H9 (cell line): ENCODE data around the gene TUNAR. TPM values are rescaled to one million over a fixed set of nuclear protein-coding genes. Genes with fewer than 3 reads are reported as not detected.
A peak's percentile ranks its signal among the peaks of the same experiment; 100 is the strongest.
"Not testable (repeated sequence)": the region's sequence is repeated elsewhere in the genome, so short reads cannot be mapped to it uniquely, and the experiment has no call there.

Source experiments
- DNase-seq: peaks from one replicate; pipeline ENCODE4 v3.0.0-alpha.2; 2017
- H2AFZ ChIP-seq: one replicate; pipeline ENCODE4 v1.6.1; 2013; ENCODE audit warnings: mild to moderate bottlenecking, low read length, control low read depth, moderate library complexity
- H2AK5ac ChIP-seq: 2 replicates; pipeline ENCODE4 v1.6.1; 2013; ENCODE audit warnings: low read length, control low read depth, mixed read lengths; ENCODE audit not compliant: insufficient read length
- H2BK120ac ChIP-seq: one replicate; pipeline ENCODE4 v1.6.1; 2013; ENCODE audit warnings: low read depth, mild to moderate bottlenecking, low read length, control low read depth, inconsistent platforms; ENCODE audit not compliant: poor library complexity, severe bottlenecking
- H2BK12ac ChIP-seq: 2 replicates; pipeline ENCODE4 v1.6.1; 2013; ENCODE audit warnings: low read length, control low read depth, mixed read lengths, low read depth; ENCODE audit not compliant: insufficient read length
- H2BK15ac ChIP-seq: 2 replicates; pipeline ENCODE4 v1.6.1; 2013; ENCODE audit warnings: low read depth, low read length, control low read depth
- H2BK20ac ChIP-seq: one replicate; pipeline ENCODE4 v1.6.1; 2013; ENCODE audit warnings: low read depth, mild to moderate bottlenecking, low read length, control low read depth, inconsistent platforms; ENCODE audit not compliant: poor library complexity, severe bottlenecking
- H2BK5ac ChIP-seq: 2 replicates; pipeline ENCODE4 v1.6.1; 2013; ENCODE audit warnings: low read length, control low read depth, mixed read lengths; ENCODE audit not compliant: insufficient read length
- H3K14ac ChIP-seq: 2 replicates; pipeline ENCODE4 v1.6.1; 2013; ENCODE audit warnings: low read length, control low read depth; ENCODE audit not compliant: insufficient read depth
- H3K18ac ChIP-seq: 2 replicates; pipeline ENCODE4 v1.6.1; 2013; ENCODE audit warnings: low read depth, mild to moderate bottlenecking, mixed read lengths, low read length, control low read depth; ENCODE audit not compliant: insufficient read length
- H3K23ac ChIP-seq: 2 replicates; pipeline ENCODE4 v1.6.1; 2013; ENCODE audit warnings: low read length, control low read depth, mixed read lengths, low read depth; ENCODE audit not compliant: insufficient read length
- H3K23me2 ChIP-seq: 2 replicates; pipeline ENCODE4 v1.6.1; 2013; ENCODE audit warnings: low read depth, mild to moderate bottlenecking, mixed read lengths, low read length, control low read depth; ENCODE audit not compliant: insufficient read length, poor library complexity, severe bottlenecking
- H3K27ac ChIP-seq: 2 replicates; pipeline ENCODE4 v1.5.1; 2013; ENCODE audit warnings: low read length, control low read depth, mixed read lengths, low read depth; ENCODE audit not compliant: insufficient read length
- H3K27me3 ChIP-seq: 2 replicates; pipeline ENCODE4 v1.6.1; 2013; ENCODE audit warnings: low read length, control low read depth, inconsistent platforms; ENCODE audit not compliant: insufficient read depth
- H3K4ac ChIP-seq: 2 replicates; pipeline ENCODE4 v1.6.1; 2013; ENCODE audit warnings: low read depth, mild to moderate bottlenecking, control low read depth, inconsistent platforms, low read length, moderate library complexity
- H3K4me1 ChIP-seq: 2 replicates; pipeline ENCODE4 v1.6.1; 2013; ENCODE audit warnings: low read length, control low read depth, inconsistent platforms; ENCODE audit not compliant: insufficient read depth
- H3K4me2 ChIP-seq: 2 replicates; pipeline ENCODE4 v1.6.1; 2013; ENCODE audit warnings: low read length, control low read depth, mixed read lengths; ENCODE audit not compliant: insufficient read length, insufficient read depth
- H3K56ac ChIP-seq: 2 replicates; pipeline ENCODE4 v1.6.1; 2013; ENCODE audit warnings: low read depth, mild to moderate bottlenecking, mixed read lengths, low read length, control low read depth; ENCODE audit not compliant: insufficient read length
- H3K79me1 ChIP-seq: 2 replicates; pipeline ENCODE4 v1.6.1; 2013; ENCODE audit warnings: low read depth, mild to moderate bottlenecking, moderate library complexity, low read length, control low read depth, inconsistent platforms; ENCODE audit not compliant: insufficient read depth, poor library complexity, severe bottlenecking
- H3K79me2 ChIP-seq: 2 replicates; pipeline ENCODE4 v1.6.1; 2013; ENCODE audit warnings: low read length, control low read depth, inconsistent platforms; ENCODE audit not compliant: insufficient read depth
- H3K9ac ChIP-seq: 2 replicates; pipeline ENCODE4 v1.6.1; 2013; ENCODE audit warnings: low read length, control low read depth, mixed read lengths; ENCODE audit not compliant: insufficient read length; ENCODE audit errors: extremely low read depth
- H3K9me3 ChIP-seq: one replicate; pipeline ENCODE4 v1.6.1; 2013; ENCODE audit warnings: low read depth, low read length, inconsistent platforms; ENCODE audit not compliant: control insufficient read depth
- H3T11ph ChIP-seq: one replicate; pipeline ENCODE4 v1.6.1; 2013; ENCODE audit warnings: mild to moderate bottlenecking, low read length, control low read depth, inconsistent platforms
- H4K20me1 ChIP-seq: one replicate; pipeline ENCODE4 v1.6.1; 2013; ENCODE audit not compliant: control insufficient read depth, insufficient read length, insufficient read depth
- H4K5ac ChIP-seq: 2 replicates; pipeline ENCODE4 v1.6.1; 2013; ENCODE audit warnings: low read depth, mild to moderate bottlenecking, mixed read lengths, low read length, control low read depth; ENCODE audit not compliant: insufficient read length
- H4K8ac ChIP-seq: replicated peaks from 2 replicates; pipeline ENCODE4 v1.6.1; 2013; ENCODE audit warnings: low read length, control low read depth, mixed read lengths, low read depth; ENCODE audit not compliant: insufficient read length
- H4K91ac ChIP-seq: 2 replicates; pipeline ENCODE4 v1.6.1; 2013; ENCODE audit warnings: low read depth, mild to moderate bottlenecking, moderate library complexity, mixed read lengths, low read length, control low read depth; ENCODE audit not compliant: insufficient read length
- H3K27ac Mint-ChIP-seq, 3 experiments: 2 replicates in 2 of 3; 3 replicates in 1 of 3; pipeline ENCODE4 v1.8.0; 2020 to 2021; ENCODE audit warnings: mixed read lengths in 3 of 3, mild to moderate bottlenecking in 1 of 3, moderate library complexity in 1 of 3
- H3K27me3 Mint-ChIP-seq: 2 replicates; pipeline ENCODE4 v1.8.0; 2021; ENCODE audit warnings: low read depth, mild to moderate bottlenecking, moderate library complexity, mixed read lengths
- H3K36me3 Mint-ChIP-seq, 3 experiments: 2 replicates in 2 of 3; 3 replicates in 1 of 3; pipeline ENCODE4 v1.8.0; 2020 to 2021; ENCODE audit warnings: low read depth in 3 of 3, mixed read lengths in 3 of 3; ENCODE audit not compliant: insufficient read depth in 1 of 3
- H3K4me1 Mint-ChIP-seq, 2 experiments: 2 replicates each; pipeline ENCODE4 v1.8.0; 2020; ENCODE audit warnings: mixed read lengths in 2 of 2
- H3K4me3 Mint-ChIP-seq, 2 experiments: 2 replicates in 1 of 2; 3 replicates in 1 of 2; pipeline ENCODE4 v1.8.0; 2020 to 2021; ENCODE audit warnings: mild to moderate bottlenecking in 2 of 2, mixed read lengths in 2 of 2, moderate library complexity in 1 of 2
- H3K9me3 Mint-ChIP-seq, 2 experiments: 2 replicates in 1 of 2; 3 replicates in 1 of 2; pipeline ENCODE4 v1.8.0; 2020; ENCODE audit warnings: mild to moderate bottlenecking in 2 of 2, mixed read lengths in 2 of 2, moderate library complexity in 1 of 2
- WGBS: extraction: QIAGEN DNeasy Blood & Tissue Kit; methylation state at CpG from one replicate; pipeline ENCODE4 v1.1.7; 2013; ENCODE audit warnings: missing lambda C conversion rate, low lambda C conversion rate, mixed read lengths; ENCODE audit not compliant: insufficient read length; ENCODE audit errors: extremely low coverage; 5-methylcytosine and 5-hydroxymethylcytosine counted together
- total RNA-seq: library from RNA; stranded (reverse); gene quantifications from 2 replicates; pipeline ENCODE4 v1.2.1, GENCODE V29; 2021
- TF ChIP-seq, protein P1 (sequence below): fragments of 200-600 bp; sonication (generic); conservative IDR thresholded peaks from 3 replicates; pipeline ENCODE4 v1.8.0; 2021; ENCODE audit warnings: antibody characterized with exemption, mild to moderate bottlenecking

The TUNAR gene
- total RNA-seq, 1 experiment from 2014 or later: 26.2 TPM

DNA sequence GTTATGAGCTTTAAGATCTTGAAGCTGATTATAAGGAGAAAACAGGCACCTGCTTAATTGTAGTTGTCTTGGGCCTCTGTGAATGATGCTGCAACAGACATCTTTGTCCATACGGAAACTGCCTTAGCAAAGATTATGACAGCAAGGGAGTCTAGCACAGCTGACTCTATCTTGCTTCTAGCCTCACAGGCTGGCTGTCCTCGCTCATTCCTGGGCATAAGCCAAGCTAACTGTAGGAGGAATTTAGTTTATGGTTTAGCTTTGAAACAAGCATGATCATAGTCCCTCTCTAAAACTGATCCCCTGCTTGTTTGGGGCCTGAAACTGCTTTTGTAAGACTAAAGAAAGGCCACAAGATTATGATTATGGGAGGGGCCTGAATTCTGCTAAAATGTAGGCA, 88.3 kb downstream of the TUNAR start:
- Histone ChIP-seq H2BK20ac (no peak overlapping the region), H3K4me2 (no peak overlapping the region), H3T11ph (no peak overlapping the region), H2BK12ac (no peak overlapping the region), H3K9ac (no peak overlapping the region), H4K5ac (no peak overlapping the region), H3K27me3 (no peaks in the 10 kb centered on the region), H3K79me1 (no peaks in the 10 kb centered on the region), H3K4me1 (no peaks in the 10 kb centered on the region; the same call in 1 of the 2 replicates), H3K23ac (no peak overlapping the region), H4K8ac (no peak overlapping the region), H2BK120ac (no peak overlapping the region), H2AK5ac (no peak overlapping the region), H2BK5ac (no peak overlapping the region), H2AFZ (no peak overlapping the region), H4K20me1 (no peaks in the 10 kb centered on the region), H3K56ac (no peak overlapping the region), H3K18ac (peak overlapping the region; percentile 14), H3K4ac (no peak overlapping the region), H3K14ac (no peak overlapping the region), H3K9me3 (peaks cover 9% of the 10 kb centered on the region), H3K27ac (no peak overlapping the region), H2BK15ac (no peak overlapping the region), H4K91ac (no peak overlapping the region), H3K23me2 (no peaks in the 10 kb centered on the region), H3K79me2 (no peaks in the 10 kb centered on the region)
- Mint-ChIP-seq H3K36me3 (peaks cover 7 to 15% (median 8%) of the 10 kb centered on the region in 3 experiments), H3K27me3 (no peaks in the 10 kb centered on the region), H3K27ac (no peak overlapping the region), H3K9me3 (peaks cover 9 to 14% of the 10 kb centered on the region in 2 experiments), H3K4me1 (peaks cover 27 to 45% of the 10 kb centered on the region in 2 experiments), H3K4me3 (no peak overlapping the region)
- no CpG with 5 or more reads among the region's 2 CpGs for WGBS
- TF ChIP-seq, protein P1, sequence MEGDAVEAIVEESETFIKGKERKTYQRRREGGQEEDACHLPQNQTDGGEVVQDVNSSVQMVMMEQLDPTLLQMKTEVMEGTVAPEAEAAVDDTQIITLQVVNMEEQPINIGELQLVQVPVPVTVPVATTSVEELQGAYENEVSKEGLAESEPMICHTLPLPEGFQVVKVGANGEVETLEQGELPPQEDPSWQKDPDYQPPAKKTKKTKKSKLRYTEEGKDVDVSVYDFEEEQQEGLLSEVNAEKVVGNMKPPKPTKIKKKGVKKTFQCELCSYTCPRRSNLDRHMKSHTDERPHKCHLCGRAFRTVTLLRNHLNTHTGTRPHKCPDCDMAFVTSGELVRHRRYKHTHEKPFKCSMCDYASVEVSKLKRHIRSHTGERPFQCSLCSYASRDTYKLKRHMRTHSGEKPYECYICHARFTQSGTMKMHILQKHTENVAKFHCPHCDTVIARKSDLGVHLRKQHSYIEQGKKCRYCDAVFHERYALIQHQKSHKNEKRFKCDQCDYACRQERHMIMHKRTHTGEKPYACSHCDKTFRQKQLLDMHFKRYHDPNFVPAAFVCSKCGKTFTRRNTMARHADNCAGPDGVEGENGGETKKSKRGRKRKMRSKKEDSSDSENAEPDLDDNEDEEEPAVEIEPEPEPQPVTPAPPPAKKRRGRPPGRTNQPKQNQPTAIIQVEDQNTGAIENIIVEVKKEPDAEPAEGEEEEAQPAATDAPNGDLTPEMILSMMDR: no peak
- DNase-seq: no peak

DNA sequence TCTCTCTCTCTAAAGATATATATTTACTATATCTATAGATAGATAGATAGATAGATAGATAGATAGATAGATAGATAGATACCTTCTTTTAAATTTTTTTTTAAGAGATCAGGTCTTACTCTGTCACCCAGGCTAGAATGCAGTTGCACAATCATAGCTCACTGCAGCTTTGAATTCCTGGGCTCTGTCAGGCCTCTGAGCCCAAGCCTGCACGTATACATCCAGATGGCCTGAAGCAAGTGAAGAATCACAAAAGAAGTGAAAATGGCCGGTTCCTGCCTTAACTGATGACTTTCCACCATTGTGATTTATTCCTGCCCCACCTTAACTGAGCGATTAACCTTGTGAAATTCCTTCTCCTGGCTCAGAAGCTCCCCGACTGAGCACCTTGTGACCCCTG, 91.4 kb downstream of the TUNAR start:
- not testable (repeated sequence) for H3K56ac ChIP-seq, H3K23ac ChIP-seq, H2BK120ac ChIP-seq, H3K27me3 Mint-ChIP-seq, H3K4me3 Mint-ChIP-seq, H2AFZ ChIP-seq, H2AK5ac ChIP-seq, H3K79me2 ChIP-seq, H2BK5ac ChIP-seq, H3K4ac ChIP-seq, H3K9ac ChIP-seq, H3K27ac ChIP-seq, H3K79me1 ChIP-seq, H3K14ac ChIP-seq, H2BK15ac ChIP-seq, H3K23me2 ChIP-seq, H4K91ac ChIP-seq, H4K5ac ChIP-seq, H4K8ac ChIP-seq, H3K18ac ChIP-seq, H2BK12ac ChIP-seq, H3K27me3 ChIP-seq, H2BK20ac ChIP-seq, H4K20me1 ChIP-seq, H3K4me2 ChIP-seq, H3K4me1 ChIP-seq, H3T11ph ChIP-seq
- Mint-ChIP-seq H3K4me1 (peaks cover 24 to 44% of the 10 kb centered on the region in 2 experiments), H3K27ac (peak overlapping the region in 2 of 3 experiments; percentile 43 to 96; a peak in 3 of 7 replicates), H3K9me3 (peaks cover 19 to 27% of the 10 kb centered on the region in 2 experiments), H3K36me3 (peaks cover 8 to 20% (median 13%) of the 10 kb centered on the region in 3 experiments)
- H3K9me3 ChIP-seq: peaks cover 16% of the 10 kb centered on the region
- WGBS: no CpG with 5 or more reads among the region's 4 CpGs
- DNase-seq: peak; percentile 51
